A673 (cell line): ENCODE data around the gene PCSK6. TPM values are rescaled to one million over a fixed set of nuclear protein-coding genes. Genes with fewer than 3 reads are reported as not detected.

Source experiments
- BruUV-seq: library from RNA; stranded (reverse); fragments of 400-500 nt; replicated peaks from 2 replicates; lab custom pipeline; 2021; lab: Mats Ljungman, UMichigan
- CTCF ChIA-PET: fragments of 300-600 bp; sonication (Branson Sonifier 250); formaldehyde crosslinking; loops from one replicate; lab custom pipeline; 2022; ENCODE audit warnings: antibody characterized with exemption; lab: Charles Lee
- POLR2A ChIA-PET: fragments of 300-600 bp; sonication (Branson Sonifier 250); formaldehyde crosslinking; loops from one replicate; lab custom pipeline; 2022; ENCODE audit warnings: antibody characterized with exemption; ENCODE audit not compliant: low non-redundant PET; lab: Charles Lee
- DNase-seq: peaks from one replicate; pipeline ENCODE4 v3.0.0-alpha.2; 2015; ENCODE audit warnings: low spot score
- H3K27ac ChIP-seq: fragments of 200-600 bp; sonication (generic); 2 replicates; pipeline ENCODE4 v1.5.1; 2016; ENCODE audit warnings: mixed run types, low read depth, mild to moderate bottlenecking, mixed read lengths, antibody characterized with exemption, low read length; ENCODE audit not compliant: poor library complexity, severe bottlenecking
- H3K27me3 ChIP-seq: fragments of 200-600 bp; sonication (generic); replicated peaks from 2 replicates; pipeline ENCODE4 v1.6.1; 2017; ENCODE audit warnings: mixed run types, low read depth, mild to moderate bottlenecking, mixed read lengths, antibody characterized with exemption, low read length; ENCODE audit not compliant: insufficient read depth, poor library complexity
- H3K36me3 ChIP-seq: fragments of 200-600 bp; sonication (generic); 2 replicates; pipeline ENCODE4 v1.6.1; 2016; ENCODE audit warnings: mixed run types, mild to moderate bottlenecking, mixed read lengths, antibody characterized with exemption, low read length; ENCODE audit not compliant: insufficient read depth, poor library complexity, severe bottlenecking
- H3K4me1 ChIP-seq: fragments of 200-600 bp; sonication (generic); 2 replicates; pipeline ENCODE4 v1.6.1; 2017; ENCODE audit warnings: mixed run types, mild to moderate bottlenecking, mixed read lengths, antibody characterized with exemption, low read length; ENCODE audit not compliant: insufficient read depth, poor library complexity, severe bottlenecking
- H3K4me3 ChIP-seq: fragments of 200-600 bp; sonication (generic); 2 replicates; pipeline ENCODE4 v1.5.1; 2016; ENCODE audit warnings: low read depth, mixed run types, mild to moderate bottlenecking, mixed read lengths, low read length; ENCODE audit not compliant: poor library complexity, severe bottlenecking
- H3K9me3 ChIP-seq: fragments of 200-600 bp; sonication (generic); 2 replicates; pipeline ENCODE4 v1.6.1; 2016; ENCODE audit warnings: mixed run types, low read depth, mild to moderate bottlenecking, mixed read lengths, antibody characterized with exemption, low read length; ENCODE audit not compliant: poor library complexity, severe bottlenecking
- CTCF ChIP-seq: fragments of 300-800, 200-600 bp; sonication (generic); conservative IDR thresholded peaks from 2 replicates; pipeline ENCODE4 v1.5.1; 2017; ENCODE audit warnings: low read depth, mild to moderate bottlenecking, antibody characterized with exemption, low read length, moderate library complexity, mixed read lengths
- EZH2 ChIP-seq: fragments of 200-600 bp; sonication (generic); IDR thresholded peaks from 2 replicates; pipeline ENCODE4 v1.6.1; 2017; ENCODE audit warnings: borderline replicate concordance, low read depth, mild to moderate bottlenecking, mixed read lengths, antibody characterized with exemption, low read length; ENCODE audit not compliant: poor library complexity, severe bottlenecking
- intact Hi-C: fragments of 100-400 bp; cut with micrococcal nuclease; formaldehyde crosslinking; loops from one replicate; pipeline ENCODE4 v1.10.0; 2022; ENCODE audit not compliant: unreplicated experiment
- total RNA-seq: library from RNA; stranded (reverse); gene quantifications from 2 replicates; pipeline ENCODE4 v1.2.3, GENCODE V29; 2021

The PCSK6 gene
- total RNA-seq, 1 experiment from 2014 or later = 2.6 TPM

- Histone ChIP-seq H3K4me3 (no peak overlapping the region), H3K36me3 (no peaks in the 10 kb centered on the region), H3K27ac (no peak overlapping the region), H3K4me1 (no peaks in the 10 kb centered on the region), H3K9me3 (no peaks in the 10 kb centered on the region), H3K27me3 (no peaks in the 10 kb centered on the region)
- CTCF ChIA-PET = no interaction called here
- intact Hi-C loops = no loop called here
- DNase-seq = no peak
- POLR2A ChIA-PET = no interaction called here
- TF ChIP-seq CTCF (no peak), EZH2 (no peak)
- BruUV-seq = no TSS peak
Measured at GRCh38 chr15:101386967-101387366, 102.5 kb downstream of the PCSK6 start.

DNA sequence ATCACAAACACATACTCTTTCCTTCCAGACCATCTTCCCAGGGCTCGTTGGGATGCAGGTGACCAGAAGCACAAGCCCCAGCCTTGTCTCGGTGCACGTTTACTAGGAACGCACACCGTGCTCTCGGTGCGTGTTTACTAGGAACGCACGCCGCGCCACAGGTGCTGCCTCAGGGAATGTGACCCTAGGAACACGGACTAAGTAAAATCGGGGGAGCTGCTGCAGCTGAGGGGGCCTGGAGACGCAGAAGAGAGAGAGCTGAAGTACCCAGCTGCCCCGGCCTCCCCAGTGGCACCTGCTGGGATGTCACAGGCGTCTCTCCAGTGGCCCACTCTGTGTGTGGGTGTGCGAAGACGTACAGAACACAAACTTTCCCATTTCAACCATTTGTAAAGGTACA lies 103.5 kb downstream of the PCSK6 start:
- intact Hi-C loops = no loop called here
- DNase-seq = no peak
- H3K9me3 ChIP-seq = no peaks in the 10 kb centered on the region
- ChIA-PET POLR2A (no interaction called here), CTCF (no interaction called here)
- no peaks in the 10 kb centered on the region for H3K27me3 ChIP-seq
- TF ChIP-seq EZH2 (no peak), CTCF (no peak)
- no peak overlapping the region for H3K27ac ChIP-seq
- no peaks in the 10 kb centered on the region for H3K4me1 ChIP-seq
- H3K4me3 ChIP-seq = no peak overlapping the region
- no peaks in the 10 kb centered on the region for H3K36me3 ChIP-seq
- BruUV-seq = no TSS peak

DNA sequence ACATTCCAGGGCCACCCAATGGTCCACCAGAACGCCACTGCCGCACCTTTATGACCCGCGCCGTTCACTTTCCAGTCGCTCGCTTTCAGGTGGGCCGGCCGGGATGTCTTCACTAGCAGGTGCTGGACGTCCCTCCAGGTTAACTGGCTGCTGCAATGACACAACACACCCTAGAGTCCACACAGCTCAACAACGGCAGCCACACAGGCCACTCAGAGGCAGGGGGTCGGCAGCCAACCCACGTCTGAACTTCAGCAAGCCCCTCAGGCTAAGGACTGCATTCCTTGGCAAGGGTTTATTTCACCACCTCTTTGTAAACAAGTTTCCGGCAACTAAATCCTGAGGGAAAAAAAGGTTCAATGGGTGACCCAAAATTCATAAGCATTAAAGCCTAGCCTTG lies 105.2 kb downstream of the PCSK6 start:
- Histone ChIP-seq H3K4me3 (no peak overlapping the region), H3K9me3 (no peaks in the 10 kb centered on the region), H3K27me3 (no peaks in the 10 kb centered on the region), H3K27ac (no peak overlapping the region), H3K36me3 (no peaks in the 10 kb centered on the region), H3K4me1 (no peaks in the 10 kb centered on the region)
- intact Hi-C loops = no loop called here
- BruUV-seq = no TSS peak
- DNase-seq = no peak
- no peak for TF ChIP-seq EZH2
- TF ChIP-seq CTCF = no peak
- ChIA-PET CTCF (no interaction called here), POLR2A (no interaction called here)
